Measurements from ENCODE around the gene KRTAP10-3. TPM values are rescaled to one million over a fixed set of nuclear protein-coding genes. Genes with fewer than 3 reads are reported as not detected.

KRTAP10-3 gene
- total RNA-seq, 3 donors from 2014 or later (not counting 1 experiment from before 2014, with no cell fraction given) = not detected

DNA sequence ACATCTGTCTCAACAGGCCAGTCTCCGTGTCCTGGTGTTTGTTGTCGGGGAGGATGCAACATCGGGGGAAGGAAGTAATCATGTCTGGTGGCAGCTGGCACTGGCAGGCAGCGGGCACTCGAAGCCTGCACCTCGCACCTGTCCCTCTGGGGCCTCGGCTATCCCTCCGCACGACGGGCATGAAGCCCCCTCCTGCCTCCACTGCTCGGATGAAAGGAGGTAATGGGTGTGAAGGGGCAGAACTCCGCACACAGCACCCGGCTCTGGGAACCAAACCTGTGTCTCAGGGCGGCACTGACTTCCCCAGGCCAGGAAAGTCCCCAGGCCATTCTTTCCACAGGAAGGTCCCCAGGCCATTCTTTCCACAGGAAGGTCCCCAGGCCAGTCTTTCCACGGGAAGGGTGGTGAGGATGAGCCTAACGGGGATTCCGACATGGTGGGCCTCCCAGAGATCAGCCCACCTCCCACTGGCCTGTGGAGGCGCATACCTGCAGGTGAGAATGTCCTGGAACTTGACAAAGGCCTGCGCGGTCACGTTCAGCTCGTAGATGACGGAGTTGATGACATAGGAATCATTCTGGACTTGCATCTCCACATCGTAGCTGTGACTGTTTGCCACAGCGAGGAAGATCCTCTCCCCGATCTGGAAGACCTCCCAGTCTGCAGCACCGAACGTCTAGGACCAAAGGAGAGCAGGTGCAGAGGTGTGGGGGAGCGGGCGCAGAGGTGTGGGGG lies 49.7 kb downstream of the KRTAP10-3 start:
- ATAC-seq (no peak), DNase-seq (no peak)
- Mint-ChIP-seq H3K36me3 (no peaks in the 10 kb centered on the region), H3K4me1 (peaks cover 0 to 9% of the 10 kb centered on the region in 2 donors), H3K27ac (no peak overlapping the region), H3K9me3 (no peaks in the 10 kb centered on the region), H3K4me3 (no peak overlapping the region), H3K27me3 (ENCODE audit: low read depth in 2 of 2) (peaks cover 0 to 3% of the 10 kb centered on the region in 2 donors)
- intact Hi-C loops (cut with micrococcal nuclease) = no loop called here
- Histone ChIP-seq H3K36me3 (ENCODE audit: control insufficient read depth, insufficient read depth, low read length) (no peaks in the 10 kb centered on the region), H3K4me3 (ENCODE audit: low read length) (no peak overlapping the region), H3K27ac (ENCODE audit: low read length) (no peak overlapping the region), H3K27me3 (ENCODE audit: control insufficient read depth, insufficient read depth, low read length) (no peaks in the 10 kb centered on the region), H3K9me3 (ENCODE audit: control insufficient read depth, insufficient read depth, low read length) (no peaks in the 10 kb centered on the region), H3K4me1 (ENCODE audit: control insufficient read depth, insufficient read depth, low read length) (peaks cover 18% of the 10 kb centered on the region)
- 87% methylated on average over 30 of the region's 30 CpGs for WGBS (ENCODE audit: insufficient coverage)
- TF ChIP-seq, protein P1, sequence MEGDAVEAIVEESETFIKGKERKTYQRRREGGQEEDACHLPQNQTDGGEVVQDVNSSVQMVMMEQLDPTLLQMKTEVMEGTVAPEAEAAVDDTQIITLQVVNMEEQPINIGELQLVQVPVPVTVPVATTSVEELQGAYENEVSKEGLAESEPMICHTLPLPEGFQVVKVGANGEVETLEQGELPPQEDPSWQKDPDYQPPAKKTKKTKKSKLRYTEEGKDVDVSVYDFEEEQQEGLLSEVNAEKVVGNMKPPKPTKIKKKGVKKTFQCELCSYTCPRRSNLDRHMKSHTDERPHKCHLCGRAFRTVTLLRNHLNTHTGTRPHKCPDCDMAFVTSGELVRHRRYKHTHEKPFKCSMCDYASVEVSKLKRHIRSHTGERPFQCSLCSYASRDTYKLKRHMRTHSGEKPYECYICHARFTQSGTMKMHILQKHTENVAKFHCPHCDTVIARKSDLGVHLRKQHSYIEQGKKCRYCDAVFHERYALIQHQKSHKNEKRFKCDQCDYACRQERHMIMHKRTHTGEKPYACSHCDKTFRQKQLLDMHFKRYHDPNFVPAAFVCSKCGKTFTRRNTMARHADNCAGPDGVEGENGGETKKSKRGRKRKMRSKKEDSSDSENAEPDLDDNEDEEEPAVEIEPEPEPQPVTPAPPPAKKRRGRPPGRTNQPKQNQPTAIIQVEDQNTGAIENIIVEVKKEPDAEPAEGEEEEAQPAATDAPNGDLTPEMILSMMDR (IDR thresholded peaks at IDR 0.05) = no peak

DNA sequence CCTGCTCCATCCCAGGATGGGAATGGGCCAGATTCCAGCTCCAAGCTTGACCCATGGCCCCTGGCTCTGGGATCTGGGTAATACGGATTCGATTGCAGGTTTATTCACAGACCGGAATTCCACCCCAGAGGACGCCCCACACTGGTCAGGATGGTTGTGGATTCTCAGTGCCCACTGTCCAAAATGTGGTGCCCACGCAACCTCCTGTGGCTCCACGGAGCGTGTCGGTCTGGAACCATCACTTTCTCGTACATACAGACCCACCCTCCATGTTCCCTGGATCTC lies 50.2 kb downstream of the KRTAP10-3 start:
- Histone ChIP-seq H3K36me3 (ENCODE audit: control insufficient read depth, insufficient read depth, low read length) (no peaks in the 10 kb centered on the region), H3K27me3 (ENCODE audit: control insufficient read depth, insufficient read depth, low read length) (no peaks in the 10 kb centered on the region), H3K4me3 (ENCODE audit: low read length) (no peak overlapping the region), H3K27ac (ENCODE audit: low read length) (no peak overlapping the region), H3K4me1 (ENCODE audit: control insufficient read depth, insufficient read depth, low read length) (peaks cover 20% of the 10 kb centered on the region), H3K9me3 (ENCODE audit: control insufficient read depth, insufficient read depth, low read length) (no peaks in the 10 kb centered on the region)
- Mint-ChIP-seq H3K27ac (no peak overlapping the region), H3K9me3 (no peaks in the 10 kb centered on the region), H3K4me3 (no peak overlapping the region), H3K27me3 (ENCODE audit: low read depth in 2 of 2) (peaks cover 0 to 3% of the 10 kb centered on the region in 2 donors), H3K4me1 (peaks cover 0 to 11% of the 10 kb centered on the region in 2 donors), H3K36me3 (no peaks in the 10 kb centered on the region)
- intact Hi-C loops (cut with micrococcal nuclease) = no loop called here
- DNase-seq (no peak), ATAC-seq (no peak)
- TF ChIP-seq, protein P1 (IDR thresholded peaks at IDR 0.05) = no peak
- WGBS (ENCODE audit: insufficient coverage) = 81% methylated on average over 9 of the region's 9 CpGs

Other genes with a start within 250 kb of the KRTAP10-3 start
- gene CFAP410, start 219.4 kb downstream of the KRTAP10-3 start, total RNA-seq = 10 to 100 TPM; 43.6 to 47.4 (median 46.7) TPM
- gene TRPM2, start 205.2 kb downstream of the KRTAP10-3 start, total RNA-seq = 10 to 100 TPM; 21.7 to 70.5 (median 25.2) TPM
- gene LRRC3, start 103.3 kb downstream of the KRTAP10-3 start, total RNA-seq = under 1 TPM; 0.36 to 0.50 (median 0.38) TPM
- not detected for gene KRTAP10-1, start 18.6 kb downstream of the KRTAP10-3 start, total RNA-seq
- gene KRTAP10-2, start 7.3 kb downstream of the KRTAP10-3 start, total RNA-seq = not detected
- not detected for gene KRTAP10-4, start 14.9 kb upstream of the KRTAP10-3 start, total RNA-seq
- gene KRTAP10-5, start 21.8 kb upstream of the KRTAP10-3 start, total RNA-seq = not detected
- gene KRTAP10-6, start 33.7 kb upstream of the KRTAP10-3 start, total RNA-seq = not detected
- not detected for gene KRTAP10-7, start 41.8 kb upstream of the KRTAP10-3 start, total RNA-seq
- gene KRTAP10-8, start 53.3 kb upstream of the KRTAP10-3 start, total RNA-seq = not detected
- gene KRTAP10-9, start 68.3 kb upstream of the KRTAP10-3 start, total RNA-seq = not detected
- gene KRTAP10-10, start 78.6 kb upstream of the KRTAP10-3 start, total RNA-seq = not detected
- gene KRTAP10-11, start 87.6 kb upstream of the KRTAP10-3 start, total RNA-seq = not detected
- gene KRTAP12-4, start 95.9 kb upstream of the KRTAP10-3 start, total RNA-seq = not detected
- 1 to 10 TPM in 2 of 3 donors, not detected in 1; 1.0 to 1.1 TPM for gene KRTAP12-3, start 99.1 kb upstream of the KRTAP10-3 start, total RNA-seq
- gene KRTAP12-2, start 108.1 kb upstream of the KRTAP10-3 start, total RNA-seq = not detected
- gene KRTAP12-1, start 123.4 kb upstream of the KRTAP10-3 start, total RNA-seq = not detected
- not detected for gene KRTAP10-12, start 138.4 kb upstream of the KRTAP10-3 start, total RNA-seq
- gene TSPEAR, start 152.8 kb upstream of the KRTAP10-3 start, total RNA-seq = not detected
- 100 to 1,000 TPM in 2 of 3 donors, 10 to 100 TPM in 1; 89.1 to 109 (median 107) TPM for gene UBE2G2, start 243.0 kb upstream of the KRTAP10-3 start, total RNA-seq

Measured in natural killer cell (primary cell).